ENCODE results near the gene SLC44A1.

Gene SLC44A1

DNA sequence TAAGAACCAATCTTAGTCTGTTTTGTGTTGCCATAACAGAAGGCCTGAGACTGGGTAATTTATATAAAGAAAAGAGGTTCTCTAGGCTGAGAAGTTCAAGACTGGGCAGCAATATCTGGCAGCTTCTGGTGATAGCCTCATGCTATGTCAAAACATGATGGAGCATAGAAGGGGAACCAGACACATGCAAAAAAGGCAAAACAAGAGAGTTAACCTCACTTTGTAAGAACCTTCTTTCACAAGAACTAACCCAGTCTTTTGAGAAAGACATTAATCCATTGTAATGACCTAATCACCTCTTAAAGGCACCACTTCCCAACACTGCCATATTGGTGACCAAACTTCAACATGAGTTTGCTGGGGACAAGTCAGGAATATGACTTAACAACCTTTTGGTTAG is 240.7 kb downstream of the SLC44A1 start:
- no peak for DNase-seq
